Measurements from ENCODE around the gene SGCA.

Gene SGCA

DNA sequence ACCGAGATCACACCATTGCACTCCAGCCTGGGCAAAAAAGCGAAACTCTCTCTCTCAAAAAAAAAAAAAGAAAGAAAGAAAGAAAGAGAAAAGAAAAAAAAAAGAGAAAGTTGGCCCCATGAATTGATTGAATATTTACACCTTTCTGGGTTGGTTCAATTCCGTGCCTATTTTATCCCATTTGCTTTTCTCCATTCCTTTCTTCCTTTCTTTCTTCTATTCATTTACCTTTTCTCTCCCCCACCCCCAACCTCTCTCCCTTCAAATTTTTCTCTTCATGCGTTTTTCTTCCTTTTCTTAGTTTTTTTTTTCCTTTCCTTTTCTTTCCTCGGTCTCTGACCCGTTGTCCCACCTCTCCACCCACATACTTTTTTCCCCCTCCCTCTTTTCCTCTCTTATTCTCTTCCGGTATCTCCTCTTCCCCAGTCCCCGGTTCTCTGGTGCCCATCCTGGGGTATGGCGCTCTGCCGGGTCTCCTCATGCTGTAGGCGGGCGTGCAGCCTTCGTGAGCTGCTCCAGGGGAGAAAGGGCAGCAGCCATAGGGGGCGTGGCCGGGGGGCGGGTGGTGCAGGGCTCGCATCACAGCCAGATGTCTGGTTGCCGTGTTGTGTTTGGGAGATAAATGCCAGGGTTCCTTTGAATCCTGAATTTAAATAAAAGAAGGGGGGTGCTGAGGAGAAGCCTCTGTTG is 40.9 kb downstream of the SGCA start:
- in situ Hi-C loops (cut with MboI; ENCODE audit: low sequenced_read_pairs) = no loop called here

DNA sequence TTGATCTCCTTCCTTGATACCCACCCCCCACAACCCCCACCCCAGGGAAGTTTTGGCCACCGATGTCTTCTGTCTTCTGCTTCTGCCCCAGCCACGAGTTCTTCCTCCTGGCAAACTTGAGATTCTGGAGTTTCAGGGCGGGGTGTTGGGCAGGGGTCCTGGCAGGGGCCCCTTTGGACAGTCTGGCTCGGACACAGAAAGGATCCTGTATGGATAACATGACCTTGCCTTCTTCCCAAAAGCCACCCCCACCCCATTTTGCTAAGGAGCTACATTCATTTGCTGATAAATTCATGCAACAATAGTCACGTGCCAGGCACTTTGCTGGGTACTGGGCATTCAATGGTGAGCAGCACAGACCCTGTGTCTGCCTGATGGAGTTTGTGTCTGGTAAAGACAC is 41.5 kb downstream of the SGCA start:
- in situ Hi-C loops (cut with MboI; ENCODE audit: low sequenced_read_pairs) = no loop called here

DNA sequence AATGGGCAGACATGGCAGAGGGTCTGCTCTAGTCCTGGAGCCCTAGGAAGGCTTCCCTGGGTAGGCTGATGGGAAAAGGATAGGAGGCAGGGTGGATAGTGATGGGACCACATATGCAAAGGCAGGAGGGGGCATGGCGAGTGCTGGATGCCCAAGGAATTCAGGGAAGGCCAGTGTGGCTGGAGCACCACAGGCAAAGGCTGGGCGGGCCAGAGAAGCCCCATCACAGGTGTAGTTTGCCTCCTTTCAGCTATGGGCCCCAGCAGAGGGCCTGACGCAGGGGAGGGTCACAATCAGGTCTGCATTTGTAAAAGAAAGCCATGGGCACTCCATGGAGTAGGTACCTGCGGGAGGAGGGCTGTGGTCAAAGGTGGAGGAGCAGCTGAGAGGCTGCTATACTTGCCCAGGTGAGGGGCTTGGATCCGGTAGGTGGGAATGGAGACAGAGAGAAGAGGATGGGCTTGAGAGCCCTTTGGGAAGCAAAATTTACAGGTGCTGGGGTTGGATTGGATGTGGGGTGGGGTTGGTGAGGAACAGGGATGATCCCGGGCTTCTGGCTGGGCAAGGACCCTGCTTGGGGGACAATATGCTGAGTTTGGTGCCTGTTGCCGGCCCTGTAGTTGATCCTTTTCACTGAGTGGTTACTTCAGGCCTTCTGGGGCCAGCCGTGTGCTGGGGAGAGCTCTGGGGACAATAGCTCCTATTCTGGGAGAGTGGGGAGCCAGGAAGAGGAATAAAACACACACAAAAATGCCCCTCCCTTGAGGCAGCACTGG is 42.2 kb downstream of the SGCA start:
- in situ Hi-C loops (cut with MboI; ENCODE audit: low sequenced_read_pairs) = no loop called here

DNA sequence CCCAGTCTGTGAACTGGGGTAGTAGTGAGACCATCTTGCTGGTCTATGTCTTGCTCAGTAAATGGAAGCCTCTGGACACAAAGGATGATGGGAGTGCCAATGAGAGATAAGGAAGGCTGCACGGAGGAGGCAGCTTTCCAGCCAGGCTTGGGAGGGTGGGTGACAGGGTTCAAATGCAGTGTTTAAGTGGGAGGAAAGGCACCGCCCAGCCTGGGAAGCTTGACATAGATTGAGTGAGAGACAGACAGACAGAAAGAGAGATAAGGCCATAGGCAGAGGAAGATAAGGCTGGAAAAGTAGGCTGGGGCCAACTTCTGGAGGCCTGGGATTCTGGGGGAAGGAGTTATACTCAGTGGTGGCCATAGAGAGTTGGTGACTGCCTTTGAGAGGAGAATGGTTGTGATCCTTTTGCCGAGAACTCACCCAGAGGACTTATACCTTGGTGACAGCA is 42.8 kb downstream of the SGCA start:
- in situ Hi-C loops (cut with MboI; ENCODE audit: low sequenced_read_pairs) = no loop called here

DNA sequence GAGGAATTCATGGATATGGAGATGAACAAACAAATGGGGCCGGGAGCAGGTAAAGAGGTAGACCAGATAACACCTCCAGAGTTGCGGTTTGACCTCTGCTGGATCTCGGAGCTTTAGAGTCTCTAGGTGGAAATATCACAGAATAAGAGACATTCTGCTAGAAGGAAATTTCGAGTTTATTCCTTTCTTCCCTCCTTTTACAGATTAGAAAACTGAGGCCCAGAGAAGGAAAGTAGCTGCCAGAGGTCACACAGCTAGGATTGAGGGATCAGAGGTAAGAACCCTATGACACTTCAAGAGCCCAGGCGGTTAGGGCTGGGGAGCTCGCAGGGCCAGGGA is 43.3 kb downstream of the SGCA start:
- in situ Hi-C loops (cut with MboI; ENCODE audit: low sequenced_read_pairs) = no loop called here

DNA sequence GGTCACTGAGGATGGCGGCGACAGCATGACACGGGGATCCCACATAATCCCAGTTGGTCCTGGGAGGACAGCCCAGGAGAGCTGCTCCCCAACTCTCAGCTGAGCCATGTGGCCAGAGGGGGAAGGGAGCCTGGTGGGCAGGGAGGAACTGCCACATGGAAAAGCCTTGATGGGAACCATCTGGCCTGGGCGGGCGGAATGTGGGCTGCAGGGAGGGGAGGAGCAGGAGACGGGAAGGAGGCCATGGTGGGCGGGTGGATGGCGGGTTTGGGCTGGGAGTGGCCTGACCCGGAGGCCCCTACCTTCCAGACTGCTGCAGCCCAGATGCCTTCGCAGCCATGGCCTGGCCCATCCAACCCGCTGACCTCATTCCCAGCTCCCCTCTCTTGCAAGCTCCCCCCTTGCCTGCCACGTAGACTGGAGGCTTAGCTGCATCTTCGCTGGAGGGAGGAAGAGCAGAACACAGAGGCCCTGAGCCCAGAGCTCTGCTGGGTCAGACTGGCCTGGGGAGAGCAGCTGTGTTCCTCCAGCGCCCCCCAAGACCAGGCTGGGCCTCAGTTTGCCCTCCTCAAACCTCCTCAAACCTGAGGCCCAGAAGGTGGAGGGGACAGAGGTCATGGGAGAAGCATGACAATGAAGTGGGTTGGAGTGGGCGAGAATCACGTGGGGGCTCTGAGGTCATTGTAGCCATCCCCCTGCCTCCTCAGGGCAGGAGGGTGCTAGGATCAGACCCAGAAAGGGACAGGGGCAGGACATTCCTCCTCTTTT is 43.9 kb downstream of the SGCA start:
- in situ Hi-C loops (cut with MboI; ENCODE audit: low sequenced_read_pairs) = no loop called here

DNA sequence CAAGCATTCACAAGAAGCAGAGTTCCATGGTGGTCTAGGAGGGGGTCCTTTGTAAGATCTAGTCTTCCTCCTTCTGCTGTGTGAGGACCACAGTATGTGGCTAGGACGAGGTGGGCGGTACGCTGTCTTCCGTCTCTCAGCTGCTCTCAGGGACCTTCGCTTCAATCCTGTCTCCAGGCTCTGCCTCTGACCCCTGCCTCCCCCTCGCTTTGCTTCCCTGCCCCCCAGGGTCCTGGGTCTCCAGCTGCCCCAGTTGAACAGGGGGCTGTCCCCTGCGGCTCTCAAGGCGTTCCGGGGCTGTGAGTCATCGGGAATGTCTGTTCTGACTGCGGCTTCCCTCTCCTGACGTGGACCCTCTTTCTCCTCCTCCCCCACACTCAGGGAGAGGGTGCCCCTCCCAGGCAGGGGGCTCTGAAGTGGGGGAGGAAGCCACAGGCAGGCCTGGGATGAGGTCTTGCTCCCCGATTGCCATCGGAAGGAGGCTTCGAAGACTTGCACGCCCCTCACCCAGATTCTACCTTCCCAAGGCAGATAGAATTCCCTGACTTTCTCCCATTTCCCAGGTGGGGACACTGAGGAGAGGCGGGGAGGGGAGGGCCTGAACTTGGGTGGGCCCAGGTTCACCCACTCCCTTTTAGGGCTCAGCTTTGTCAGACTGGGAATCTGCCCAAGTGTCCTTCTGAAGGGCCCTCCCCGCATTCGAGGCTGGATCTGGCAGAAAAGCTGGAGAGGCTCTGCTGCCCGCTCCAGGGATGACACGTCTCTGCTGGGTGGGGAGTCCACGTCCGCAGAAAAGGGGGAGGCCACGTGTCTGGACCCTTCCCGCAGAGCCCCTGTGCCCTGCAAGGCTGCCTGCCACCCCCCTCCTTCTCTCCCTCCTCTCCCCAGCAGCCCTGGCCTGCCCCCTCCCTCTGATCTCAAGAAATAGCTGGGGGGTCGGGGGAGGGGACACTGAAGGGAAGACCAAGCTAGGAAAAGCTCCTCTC is 44.7 kb downstream of the SGCA start:
- in situ Hi-C loops (cut with MboI; ENCODE audit: low sequenced_read_pairs) = no loop called here

DNA sequence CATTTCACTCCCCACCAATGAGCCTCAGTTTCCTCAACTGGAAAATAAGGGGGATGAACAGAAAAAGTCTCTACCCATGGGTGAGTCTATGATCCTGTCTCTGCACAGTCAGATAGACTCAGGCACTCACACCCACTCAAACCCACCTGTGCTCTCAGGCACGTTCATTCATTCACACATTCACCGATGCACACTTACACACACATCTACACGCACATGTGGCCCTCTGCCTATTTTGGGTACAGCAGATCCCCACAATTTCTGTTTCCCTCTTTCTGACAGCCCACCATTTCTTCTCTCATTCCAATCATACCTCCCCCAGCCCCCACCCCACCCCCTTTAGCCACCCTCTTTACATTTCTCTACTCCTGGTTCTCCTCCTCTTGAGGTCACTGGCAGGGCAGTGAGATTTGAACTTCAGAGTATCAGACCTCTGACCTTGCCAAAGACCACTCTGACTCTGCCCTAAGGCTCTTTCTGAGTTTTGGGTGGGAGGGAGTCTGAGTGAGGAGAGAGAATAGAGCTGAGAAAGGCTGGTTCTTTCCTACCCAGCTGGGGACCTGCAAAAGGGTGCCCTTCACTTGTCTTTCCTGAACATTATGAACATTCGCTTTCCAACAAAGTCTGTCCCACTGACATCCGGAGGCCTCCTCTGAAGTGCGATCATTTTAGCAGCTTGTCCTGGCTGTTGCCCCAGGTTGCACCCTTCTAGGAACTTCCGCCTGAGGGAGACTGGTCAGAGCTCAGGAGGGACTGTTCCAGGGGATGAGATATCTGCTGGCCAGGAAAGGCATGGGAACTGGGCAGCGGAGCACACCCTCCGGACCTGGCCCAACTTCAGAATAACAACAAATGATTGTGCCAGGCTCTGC is 45.7 kb downstream of the SGCA start:
- in situ Hi-C loops (cut with MboI; ENCODE audit: low sequenced_read_pairs) = no loop called here

DNA sequence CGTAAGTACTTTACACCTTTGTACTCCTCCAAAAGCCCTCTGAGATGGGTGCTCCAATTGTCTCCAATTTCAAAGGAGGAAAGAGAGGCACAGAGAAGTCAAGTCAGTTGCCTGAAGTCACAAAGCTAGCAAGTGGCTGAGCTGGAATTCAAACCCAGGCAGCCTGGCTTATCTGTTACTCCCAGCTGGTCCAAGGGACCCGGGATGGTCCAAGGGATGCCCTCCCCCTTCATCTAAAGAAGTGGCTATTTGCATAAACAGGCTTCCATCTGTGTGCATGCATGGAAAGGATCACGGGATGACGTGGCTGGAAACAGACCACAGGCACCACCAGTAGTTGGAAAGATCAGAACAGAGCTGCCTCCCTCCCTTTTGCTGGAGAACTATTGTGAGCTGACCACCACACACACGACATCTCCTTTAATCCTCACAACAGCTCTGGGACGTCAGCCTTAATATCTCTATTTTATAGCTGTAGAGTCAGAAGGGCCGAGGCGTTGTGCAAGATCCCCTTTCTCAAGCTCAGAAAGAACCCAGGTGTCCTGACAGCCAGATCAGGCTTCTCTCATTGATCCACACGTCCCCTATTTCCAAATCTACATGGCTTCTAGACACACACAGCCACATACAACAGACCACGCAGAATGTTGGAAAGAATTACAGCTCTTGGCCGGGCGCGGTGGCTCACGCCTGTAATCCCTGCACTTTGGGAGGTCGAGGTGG is 46.5 kb downstream of the SGCA start:
- in situ Hi-C loops (cut with MboI; ENCODE audit: low sequenced_read_pairs) = no loop called here

DNA sequence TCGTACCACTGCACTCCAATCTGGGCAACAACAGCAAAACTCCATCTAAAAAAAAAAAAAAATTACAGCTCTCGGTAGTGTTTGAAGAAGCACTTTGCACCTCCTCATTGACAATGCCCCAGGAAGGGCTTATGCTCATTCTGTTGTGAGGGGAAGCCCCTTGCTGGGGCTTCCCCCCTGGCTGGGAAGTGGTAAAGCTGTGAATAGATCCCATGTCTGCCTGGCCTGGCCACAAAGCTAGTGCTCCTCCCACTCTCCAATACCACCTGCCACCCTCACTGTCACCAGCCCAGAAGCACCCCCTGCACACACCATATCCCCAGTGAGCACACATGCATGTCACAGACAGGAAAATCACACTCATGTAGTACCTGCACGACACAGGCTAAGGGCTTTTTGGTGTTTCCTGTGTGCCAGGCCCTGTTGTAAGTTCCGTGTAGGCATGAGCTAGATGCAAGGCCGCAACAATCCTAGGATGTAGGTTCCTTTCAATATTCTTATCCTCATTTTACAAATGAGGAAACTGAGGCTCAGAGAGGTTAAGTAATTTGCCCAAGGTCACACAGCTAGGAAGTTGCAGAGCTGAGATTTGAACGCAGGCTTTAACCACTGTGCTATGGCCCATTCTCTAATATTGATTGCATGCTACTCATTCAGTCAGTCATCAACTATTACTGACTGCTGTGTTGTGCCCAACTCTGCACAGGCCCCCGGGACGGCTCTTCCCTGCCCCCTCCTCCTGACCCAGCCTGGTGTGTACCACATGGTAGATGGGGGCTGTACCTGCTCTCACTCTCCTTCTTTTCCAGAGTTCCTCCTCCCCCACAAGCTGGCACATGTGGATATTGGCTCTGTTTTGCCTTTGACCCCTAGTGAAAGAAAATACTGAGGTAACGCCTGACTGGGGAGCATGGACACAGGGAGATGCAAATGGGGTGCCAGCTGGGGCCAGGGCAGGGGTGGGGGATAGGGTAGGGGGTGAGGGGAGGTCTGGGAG is 47.5 kb downstream of the SGCA start:
- in situ Hi-C loops (cut with MboI; ENCODE audit: low sequenced_read_pairs) = no loop called here

DNA sequence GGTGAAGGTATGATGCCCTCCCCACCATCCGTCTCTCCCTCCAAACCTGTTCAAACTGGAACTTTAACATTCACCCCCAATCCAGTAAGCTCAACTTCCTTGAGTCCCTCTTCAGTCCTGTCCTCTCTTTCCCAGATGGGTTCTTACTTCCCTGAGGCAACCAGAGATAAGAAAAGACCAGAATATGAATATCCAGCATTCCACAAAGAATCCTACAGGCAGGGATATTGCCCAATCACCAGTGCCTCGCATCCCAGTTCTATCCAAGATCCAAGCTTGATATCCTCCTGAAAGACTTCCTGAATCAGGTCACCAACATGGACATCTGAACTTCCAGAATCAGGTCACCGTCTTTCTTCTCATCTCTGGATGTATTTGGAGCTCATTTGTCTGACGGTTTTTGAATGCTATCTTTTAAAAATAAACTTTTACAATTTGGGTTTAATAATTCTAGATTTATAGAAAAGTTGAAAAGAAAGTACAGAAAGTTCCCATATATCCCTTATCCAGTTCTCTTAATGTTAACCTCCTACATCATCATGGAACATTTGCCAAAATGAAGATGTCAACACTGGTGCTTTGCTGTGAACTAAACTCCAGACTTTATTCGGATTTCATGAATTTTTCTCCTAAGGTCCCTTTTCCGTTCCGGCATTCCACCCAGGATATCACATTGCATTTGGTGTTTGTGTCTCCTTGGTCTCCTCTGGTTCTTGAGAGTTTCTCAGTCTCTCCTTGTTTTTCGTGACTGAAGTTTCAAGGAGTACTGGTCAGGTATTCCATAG is 49.4 kb downstream of the SGCA start:
- in situ Hi-C loops (cut with MboI; ENCODE audit: low sequenced_read_pairs) = no loop called here

DNA sequence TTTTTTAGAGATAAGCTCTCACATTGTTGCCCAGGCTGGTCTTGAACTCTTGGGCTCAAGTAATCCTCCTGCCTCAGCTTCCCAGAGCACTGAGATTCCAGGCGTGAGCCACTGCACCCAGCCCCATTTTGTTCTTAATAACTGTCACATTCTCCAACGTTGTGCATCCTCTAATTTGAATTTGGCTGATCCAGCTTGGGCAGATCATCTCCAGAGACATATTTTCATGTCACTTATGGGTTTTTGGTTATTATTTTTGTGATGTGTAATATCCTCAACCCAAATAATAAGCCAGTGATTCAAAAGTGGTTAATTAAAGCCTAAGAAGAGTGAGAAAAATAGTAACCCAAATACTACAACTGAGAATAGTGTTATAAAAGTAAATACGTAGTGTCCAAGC is 51.8 kb downstream of the SGCA start:
- in situ Hi-C loops (cut with MboI; ENCODE audit: low sequenced_read_pairs) = no loop called here

DNA sequence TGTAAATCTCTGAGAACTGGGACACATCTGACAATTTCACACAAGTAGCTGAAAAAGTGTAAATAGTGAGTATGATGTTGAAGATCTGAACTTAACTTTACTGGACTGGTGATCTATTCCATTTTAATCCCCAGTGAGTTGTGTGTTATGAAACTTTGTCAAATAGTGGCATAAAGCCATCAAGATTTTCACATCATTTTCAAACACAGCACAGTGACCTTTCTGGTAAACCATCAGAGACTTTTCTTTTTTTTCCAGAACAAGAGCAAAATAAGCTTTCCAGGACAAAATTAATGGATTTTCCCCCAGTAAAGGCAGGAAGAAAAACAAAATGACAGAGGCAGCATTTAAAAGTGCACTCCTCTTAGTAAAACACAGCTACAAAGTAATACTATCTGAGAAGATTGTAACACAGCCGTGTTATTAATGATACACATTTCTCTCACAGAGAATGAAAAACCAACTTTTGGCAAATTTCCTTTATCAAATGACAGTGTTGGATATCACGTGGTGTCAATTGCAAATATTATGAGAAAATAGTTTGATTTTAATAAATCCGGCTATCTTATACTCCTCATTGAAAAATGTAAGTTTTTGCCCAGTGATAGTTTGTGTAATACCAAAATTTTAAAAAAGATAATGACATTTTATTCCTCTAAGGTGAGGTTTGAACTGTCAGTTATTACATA is 52.4 kb downstream of the SGCA start:
- in situ Hi-C loops (cut with MboI; ENCODE audit: low sequenced_read_pairs) = no loop called here

DNA sequence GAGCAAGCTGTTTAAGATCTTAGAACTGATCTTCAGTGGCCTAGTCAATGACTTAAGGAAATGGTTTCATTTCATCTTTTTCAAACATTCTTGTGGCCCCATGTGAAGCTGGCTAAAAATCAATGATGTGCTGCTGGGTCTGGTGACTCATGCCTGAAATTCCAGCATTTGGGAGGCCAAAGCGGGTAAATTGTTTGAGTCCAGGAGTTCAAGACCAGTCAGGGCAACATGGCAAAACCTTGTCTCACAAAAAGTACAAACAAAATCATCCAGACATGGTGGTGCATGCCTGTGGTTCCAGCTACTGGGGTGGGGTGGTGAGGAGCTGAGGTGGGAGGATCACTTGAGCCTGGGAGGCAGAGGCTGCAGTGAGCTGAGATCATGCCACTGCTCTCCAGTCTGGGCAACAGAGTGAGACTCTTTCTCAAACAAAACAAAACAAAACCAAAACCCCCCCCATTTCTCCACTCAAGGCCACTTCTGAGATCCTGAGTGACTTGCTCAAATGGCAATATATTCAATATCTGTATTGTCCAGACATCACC is 53.0 kb downstream of the SGCA start:
- in situ Hi-C loops (cut with MboI; ENCODE audit: low sequenced_read_pairs) = no loop called here

DNA sequence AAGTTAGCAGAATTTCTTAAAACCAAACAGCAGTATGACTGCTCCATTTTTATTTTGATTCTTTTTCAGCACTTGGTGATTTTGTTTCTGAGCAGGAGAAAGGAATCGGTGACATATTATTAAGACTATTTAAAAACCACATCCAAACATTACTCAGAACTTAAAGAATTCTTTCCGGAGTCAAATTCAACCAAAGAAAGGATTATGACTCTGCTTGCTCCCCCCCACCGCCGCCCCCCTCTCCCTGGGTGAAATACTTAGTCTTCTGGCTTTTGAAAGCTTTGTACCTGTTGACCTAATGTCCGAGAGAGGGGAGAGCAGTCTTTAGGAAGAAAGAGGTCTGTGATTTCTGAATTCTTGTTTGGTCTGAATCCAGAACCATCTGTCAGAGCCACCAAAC is 53.5 kb downstream of the SGCA start:
- in situ Hi-C loops (cut with MboI; ENCODE audit: low sequenced_read_pairs) = no loop called here

DNA sequence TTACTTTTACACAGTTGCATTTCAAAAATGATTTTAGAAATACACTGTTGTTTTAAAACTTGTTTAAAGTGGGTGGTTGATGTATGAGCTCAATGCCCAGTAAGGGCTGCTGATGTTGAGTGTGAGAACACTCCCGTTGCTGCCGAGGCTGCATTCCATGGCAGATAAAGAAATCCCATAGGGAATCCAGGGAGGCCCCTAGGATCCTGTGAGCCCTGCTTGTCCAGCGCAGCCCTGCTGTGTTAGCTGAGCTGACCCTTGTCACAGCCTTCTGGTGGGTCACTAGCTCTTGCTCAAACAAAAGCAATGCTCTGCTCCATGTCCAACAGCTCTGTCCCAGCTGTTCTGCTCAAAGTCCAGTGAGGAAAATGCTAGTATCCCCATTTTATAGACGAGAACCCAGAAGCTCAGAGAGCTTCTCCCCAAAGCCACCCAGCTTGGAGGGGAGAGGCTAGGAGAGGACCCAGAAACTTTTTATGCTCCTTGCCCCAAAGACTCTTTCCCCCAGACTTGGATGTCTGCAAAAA is 54.2 kb downstream of the SGCA start:
- in situ Hi-C loops (cut with MboI; ENCODE audit: low sequenced_read_pairs) = no loop called here

Measured in HL-60/S4 treated with phorbol 12-myristate 13-acetate at 8.2 ng/mL for 4 days and 3 days (cell line).